ENCODE data around the gene TMEM204. TPM values are rescaled to one million over a fixed set of nuclear protein-coding genes. Genes with fewer than 3 reads are reported as not detected.

TMEM204 gene
- polyA plus RNA-seq, 3 donors, result 0.09 to 1.5 (median 1.3) TPM

DNA sequence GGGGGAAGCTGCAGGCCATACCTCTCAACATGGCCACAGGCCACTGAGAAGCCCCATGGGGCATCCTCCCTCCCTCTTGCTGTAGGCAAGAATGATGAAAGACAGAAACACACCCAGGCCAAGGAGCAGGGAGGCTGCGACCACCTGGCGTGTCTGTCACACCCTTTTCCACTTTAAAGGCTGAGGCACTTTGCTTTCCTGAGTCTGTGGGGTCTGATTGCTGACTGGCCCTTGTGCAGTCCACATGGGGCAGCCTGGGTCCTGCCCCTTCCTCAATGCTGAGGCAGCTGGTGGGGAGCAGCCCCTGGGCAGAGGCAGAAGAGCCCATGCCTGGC, 8.7 kb downstream of the TMEM204 start:
- Mint-ChIP-seq H3K4me3 (no peak overlapping the region), H3K27ac (peak overlapping the region in 3 of 7 donors; percentile 40 to 68 (median 54)), H3K36me3 (peaks cover 0 to 23% of the 10 kb centered on the region in 2 donors), H3K4me1 (peaks cover 44% of the 10 kb centered on the region), H3K27me3 (ENCODE audit: low read depth in 3 of 3) (peaks cover 3 to 5% (median 3%) of the 10 kb centered on the region in 3 donors), H3K9me3 (no peaks in the 10 kb centered on the region)
- Histone ChIP-seq H3K27me3 (ENCODE audit: control insufficient read depth in 2 of 2, insufficient read depth in 2 of 2, low read length in 2 of 2) (peaks cover 0 to under 1% of the 10 kb centered on the region in 2 donors), H3K9me3 (replicated peaks in 1 of 2; ENCODE audit: control insufficient read depth in 1 of 2, insufficient read depth in 1 of 2, low read length in 2 of 2) (no peaks in the 10 kb centered on the region), H3K4me1 (ENCODE audit: control insufficient read depth in 1 of 2, insufficient read depth in 2 of 2, low read length in 2 of 2) (peaks cover 38 to 44% of the 10 kb centered on the region in 2 donors), H3K9ac (ENCODE audit: insufficient read depth, low read length, poor library complexity, severe bottlenecking) (peak overlapping the region; percentile 49), H3K79me2 (ENCODE audit: insufficient read depth, low read length) (no peaks in the 10 kb centered on the region), H2AFZ (ENCODE audit: insufficient read depth, low read depth, low read length, poor library complexity, severe bottlenecking) (peak overlapping the region; percentile 71), H3K4me3 (replicated peaks in 1 of 3; ENCODE audit: low read depth in 2 of 3, low read length in 3 of 3) (no peak overlapping the region), H4K20me1 (ENCODE audit: insufficient read depth, low read length) (no peaks in the 10 kb centered on the region), H3K27ac (ENCODE audit: low read depth in 1 of 2, low read length in 2 of 2) (no peak overlapping the region), H3K4me2 (replicated peaks; ENCODE audit: extremely low read depth, low read length, poor library complexity, severe bottlenecking) (no peak overlapping the region), H3K36me3 (replicated peaks in 1 of 2; ENCODE audit: control insufficient read depth in 1 of 2, insufficient read depth in 2 of 2, low read length in 2 of 2) (no peaks in the 10 kb centered on the region)
- WGBS (ENCODE audit: insufficient coverage), result 100% methylated on average over 2 of the region's 2 CpGs
- DNase-seq, result no peak
- intact Hi-C loops (cut with micrococcal nuclease), result loop anchor here in 1 of 2 donors (5.0 to 10.0 kb wide), 2 partner anchors 63 to 70 kb away; no protein-coding TSS in a partner anchor
- TF ChIP-seq, protein P1, sequence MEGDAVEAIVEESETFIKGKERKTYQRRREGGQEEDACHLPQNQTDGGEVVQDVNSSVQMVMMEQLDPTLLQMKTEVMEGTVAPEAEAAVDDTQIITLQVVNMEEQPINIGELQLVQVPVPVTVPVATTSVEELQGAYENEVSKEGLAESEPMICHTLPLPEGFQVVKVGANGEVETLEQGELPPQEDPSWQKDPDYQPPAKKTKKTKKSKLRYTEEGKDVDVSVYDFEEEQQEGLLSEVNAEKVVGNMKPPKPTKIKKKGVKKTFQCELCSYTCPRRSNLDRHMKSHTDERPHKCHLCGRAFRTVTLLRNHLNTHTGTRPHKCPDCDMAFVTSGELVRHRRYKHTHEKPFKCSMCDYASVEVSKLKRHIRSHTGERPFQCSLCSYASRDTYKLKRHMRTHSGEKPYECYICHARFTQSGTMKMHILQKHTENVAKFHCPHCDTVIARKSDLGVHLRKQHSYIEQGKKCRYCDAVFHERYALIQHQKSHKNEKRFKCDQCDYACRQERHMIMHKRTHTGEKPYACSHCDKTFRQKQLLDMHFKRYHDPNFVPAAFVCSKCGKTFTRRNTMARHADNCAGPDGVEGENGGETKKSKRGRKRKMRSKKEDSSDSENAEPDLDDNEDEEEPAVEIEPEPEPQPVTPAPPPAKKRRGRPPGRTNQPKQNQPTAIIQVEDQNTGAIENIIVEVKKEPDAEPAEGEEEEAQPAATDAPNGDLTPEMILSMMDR (IDR thresholded peaks at IDR 0.05), result no peak

DNA sequence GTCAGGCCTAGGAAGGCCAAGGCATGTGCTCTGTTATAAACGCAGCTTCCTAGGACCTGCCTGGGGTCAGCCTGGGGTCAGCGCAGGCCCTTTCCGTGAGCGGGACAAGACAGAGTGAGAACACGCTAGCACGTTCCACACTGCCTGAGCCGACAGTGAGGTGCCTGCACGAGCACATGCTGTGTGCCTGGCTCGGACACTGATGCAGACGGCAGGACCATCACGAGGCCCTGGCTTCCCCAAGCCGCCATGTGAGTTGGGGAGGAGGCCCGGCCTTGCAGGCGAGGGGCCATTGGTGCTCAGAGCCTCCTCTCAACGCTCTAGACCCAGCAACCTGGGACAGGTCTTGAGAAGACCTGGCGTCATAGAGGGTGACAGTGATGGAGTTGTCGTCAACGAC, 9.1 kb downstream of the TMEM204 start:
- H3K4me3 ChIP-seq (replicated peaks in 1 of 3; ENCODE audit: low read depth in 2 of 3, low read length in 3 of 3), result peak overlapping the region in 1 of 3 experiments; percentile 54

More for the DNA sequence above, 9.1 kb downstream of the TMEM204 start:
- peaks cover under 1 to 5% (median 3%) of the 10 kb centered on the region in 3 donors for H3K27me3 Mint-ChIP-seq (ENCODE audit: low read depth in 3 of 3)
- Histone ChIP-seq H4K20me1 (ENCODE audit: insufficient read depth, low read length) (no peaks in the 10 kb centered on the region), H3K4me1 (ENCODE audit: control insufficient read depth in 1 of 2, insufficient read depth in 2 of 2, low read length in 2 of 2) (peaks cover 38 to 44% of the 10 kb centered on the region in 2 donors), H3K27ac (ENCODE audit: low read depth in 1 of 2, low read length in 2 of 2) (peak overlapping the region; percentile 85 to 89), H3K9me3 (replicated peaks in 1 of 2; ENCODE audit: control insufficient read depth in 1 of 2, insufficient read depth in 1 of 2, low read length in 2 of 2) (no peaks in the 10 kb centered on the region), H3K27me3 (ENCODE audit: control insufficient read depth in 2 of 2, insufficient read depth in 2 of 2, low read length in 2 of 2) (no peaks in the 10 kb centered on the region), H3K4me2 (replicated peaks; ENCODE audit: extremely low read depth, low read length, poor library complexity, severe bottlenecking) (peak overlapping the region; percentile 50), H2AFZ (ENCODE audit: insufficient read depth, low read depth, low read length, poor library complexity, severe bottlenecking) (peak overlapping the region; percentile 71), H3K79me2 (ENCODE audit: insufficient read depth, low read length) (no peaks in the 10 kb centered on the region), H3K9ac (ENCODE audit: insufficient read depth, low read length, poor library complexity, severe bottlenecking) (peak overlapping the region; percentile 49), H3K36me3 (replicated peaks in 1 of 2; ENCODE audit: control insufficient read depth in 1 of 2, insufficient read depth in 2 of 2, low read length in 2 of 2) (no peaks in the 10 kb centered on the region)
- WGBS (ENCODE audit: insufficient coverage), result 96% methylated on average over 15 of the region's 18 CpGs
- peak overlapping the region in 1 of 2 donors; percentile 39 for H3K4me3 Mint-ChIP-seq
- H3K4me1 Mint-ChIP-seq, result peaks cover 44% of the 10 kb centered on the region
- TF ChIP-seq, protein P1 (IDR thresholded peaks at IDR 0.05), result no peak
- peak overlapping the region; percentile 90 to 98 (median 95) for H3K27ac Mint-ChIP-seq
- intact Hi-C loops (cut with micrococcal nuclease), result loop anchor here in 1 of 2 donors (5.0 to 10.0 kb wide), 2 partner anchors 62 to 70 kb away; no protein-coding TSS in a partner anchor
- peaks cover 0 to 20% of the 10 kb centered on the region in 2 donors for H3K36me3 Mint-ChIP-seq
- no peaks in the 10 kb centered on the region for H3K9me3 Mint-ChIP-seq
- DNase-seq, result no peak

Measured in CD14-positive monocyte (primary cell).